K562 (cell line): ENCODE measurements around the gene SOX21.

Source experiments
- ATF3 ChIP-seq, 2 experiments: fragments of 450-650 bp in 1 of 2; sonication (generic) in 1 of 2; formaldehyde crosslinking in 1 of 2; IDR thresholded peaks in 1 of 2; conservative IDR thresholded peaks in 1 of 2; 2 replicates each; pipeline versions ENCODE4 v1.6.1 to v1.8.1; 2016 to 2023; ENCODE audit warnings: mild to moderate bottlenecking in 2 of 2, moderate library complexity in 2 of 2, inconsistent platforms in 1 of 2, missing genetic modification reagents in 1 of 2
- ELF1 ChIP-seq: fragments of 200-800 bp; sonication (Bioruptor generic); IDR thresholded peaks from 2 replicates; pipeline ENCODE4 v1.6.1; 2016; ENCODE audit warnings: missing genetic modification characterization, missing compliant biosample characterization
- ZFP1 ChIP-seq: fragments of 450-650 bp; formaldehyde crosslinking; IDR thresholded peaks from 2 replicates; pipeline ENCODE4 v1.4.0; 2020; ENCODE audit warnings: mild to moderate bottlenecking, mixed read lengths
- TF ChIP-seq, protein P1 (sequence below), 3 experiments: IDR thresholded peaks in 2 of 3; conservative IDR thresholded peaks in 1 of 3; 2 replicates each; pipeline ENCODE4 v1.5.1; 2011 to 2012; ENCODE audit warnings: low read length in 3 of 3, mild to moderate bottlenecking in 3 of 3, control low read depth in 2 of 3, improper control_type of control experiment in 1 of 3, inconsistent platforms in 1 of 3, low read depth in 1 of 3, mixed read lengths in 1 of 3, moderate library complexity in 1 of 3; ENCODE audit not compliant: insufficient read depth in 2 of 3

DNA sequence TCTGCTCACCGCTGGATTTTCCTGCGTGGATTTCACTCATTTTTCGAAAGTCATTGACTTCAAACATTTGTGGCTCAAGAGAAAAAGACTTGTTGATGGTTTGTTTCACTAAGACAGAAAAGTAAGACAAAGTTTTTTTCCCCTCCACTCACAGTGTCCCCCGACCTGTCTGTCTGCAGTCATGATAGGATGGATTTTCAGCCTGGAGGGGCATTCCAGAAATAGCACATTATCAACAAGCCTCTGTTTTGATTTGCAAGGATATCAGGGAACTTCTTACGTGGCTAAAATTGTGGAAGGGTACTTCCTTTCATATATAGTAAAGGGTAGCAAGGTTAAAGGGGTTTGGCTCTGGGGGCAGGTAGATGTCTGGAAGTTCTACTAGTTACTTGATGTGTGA, 11.8 kb downstream of the SOX21 start:
- TF ChIP-seq ELF1 (tag) (no peak), ZFP1 (no peak), ATF3 (IDR thresholded peaks at IDR 0.05) (no peak), ATF3 (CRISPR knock-in tag; conservative IDR thresholded peaks at IDR 0.05) (no peak)
- TF ChIP-seq, protein P1, sequence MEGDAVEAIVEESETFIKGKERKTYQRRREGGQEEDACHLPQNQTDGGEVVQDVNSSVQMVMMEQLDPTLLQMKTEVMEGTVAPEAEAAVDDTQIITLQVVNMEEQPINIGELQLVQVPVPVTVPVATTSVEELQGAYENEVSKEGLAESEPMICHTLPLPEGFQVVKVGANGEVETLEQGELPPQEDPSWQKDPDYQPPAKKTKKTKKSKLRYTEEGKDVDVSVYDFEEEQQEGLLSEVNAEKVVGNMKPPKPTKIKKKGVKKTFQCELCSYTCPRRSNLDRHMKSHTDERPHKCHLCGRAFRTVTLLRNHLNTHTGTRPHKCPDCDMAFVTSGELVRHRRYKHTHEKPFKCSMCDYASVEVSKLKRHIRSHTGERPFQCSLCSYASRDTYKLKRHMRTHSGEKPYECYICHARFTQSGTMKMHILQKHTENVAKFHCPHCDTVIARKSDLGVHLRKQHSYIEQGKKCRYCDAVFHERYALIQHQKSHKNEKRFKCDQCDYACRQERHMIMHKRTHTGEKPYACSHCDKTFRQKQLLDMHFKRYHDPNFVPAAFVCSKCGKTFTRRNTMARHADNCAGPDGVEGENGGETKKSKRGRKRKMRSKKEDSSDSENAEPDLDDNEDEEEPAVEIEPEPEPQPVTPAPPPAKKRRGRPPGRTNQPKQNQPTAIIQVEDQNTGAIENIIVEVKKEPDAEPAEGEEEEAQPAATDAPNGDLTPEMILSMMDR (IDR thresholded peaks at IDR 0.05 in 2 of 3, conservative IDR thresholded peaks at IDR 0.05 in 1 of 3; ENCODE audit: insufficient read depth in 2 of 3, low read depth in 1 of 3, low read length in 3 of 3) = no peak
